GM19099 (cell line): ENCODE measurements around the gene ZFP1.

Source experiments
- POLR2A ChIP-seq: IDR thresholded peaks from 3 replicates; pipeline ENCODE4 v1.6.1; 2011; ENCODE audit warnings: low read depth; ENCODE audit not compliant: insufficient read length; ENCODE audit errors: extremely low read depth

The ZFP1 gene

DNA sequence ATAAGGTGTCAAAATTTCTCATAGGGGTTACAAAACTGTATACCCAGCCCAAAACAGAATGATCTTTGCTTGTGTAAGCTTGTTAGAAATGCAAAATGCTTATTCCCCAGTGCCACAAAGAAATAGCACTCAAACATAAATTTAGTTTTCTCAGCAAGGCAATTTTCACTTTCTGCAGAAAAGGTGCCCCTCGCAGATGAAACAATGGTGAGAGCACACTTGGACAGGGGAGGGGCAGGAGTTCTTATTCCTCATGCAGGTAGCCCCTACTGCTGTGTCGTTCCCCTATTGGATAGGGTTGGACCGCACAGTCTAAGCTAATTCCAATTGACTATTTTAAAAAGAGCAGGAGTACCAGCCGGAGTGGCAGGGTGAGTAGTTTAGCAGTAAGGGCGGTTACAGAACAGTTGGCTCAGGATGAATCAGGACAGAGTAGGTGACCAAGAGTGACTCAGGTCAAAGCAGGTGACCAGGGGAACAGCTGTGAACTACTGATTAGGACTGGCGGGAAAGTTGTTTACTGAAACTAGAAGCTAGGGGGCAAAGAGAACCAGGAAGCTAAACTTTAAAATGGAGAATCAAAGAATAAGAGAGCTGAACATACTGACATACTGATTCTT, 26.3 kb upstream of the ZFP1 start:
- no peak for TF ChIP-seq POLR2A

DNA sequence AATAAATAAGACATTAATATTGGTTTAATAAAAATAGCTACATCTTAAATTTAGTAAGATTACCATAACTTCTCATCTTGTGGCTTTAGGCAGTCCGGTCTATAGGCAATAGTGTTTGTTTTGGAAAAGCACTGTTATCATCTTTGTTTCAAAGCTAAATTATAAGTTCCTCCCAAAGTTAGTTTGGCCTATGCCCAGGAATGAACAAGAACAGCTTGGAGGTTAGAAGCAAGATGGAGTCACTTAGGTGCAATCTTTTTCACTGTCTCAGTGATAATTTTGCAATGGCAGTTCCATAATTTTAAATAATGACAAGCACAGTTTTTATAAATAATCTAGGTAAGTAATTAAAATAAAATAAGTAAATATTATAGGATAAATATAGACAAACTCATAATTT, 25.7 kb upstream of the ZFP1 start:
- no peak for TF ChIP-seq POLR2A

DNA sequence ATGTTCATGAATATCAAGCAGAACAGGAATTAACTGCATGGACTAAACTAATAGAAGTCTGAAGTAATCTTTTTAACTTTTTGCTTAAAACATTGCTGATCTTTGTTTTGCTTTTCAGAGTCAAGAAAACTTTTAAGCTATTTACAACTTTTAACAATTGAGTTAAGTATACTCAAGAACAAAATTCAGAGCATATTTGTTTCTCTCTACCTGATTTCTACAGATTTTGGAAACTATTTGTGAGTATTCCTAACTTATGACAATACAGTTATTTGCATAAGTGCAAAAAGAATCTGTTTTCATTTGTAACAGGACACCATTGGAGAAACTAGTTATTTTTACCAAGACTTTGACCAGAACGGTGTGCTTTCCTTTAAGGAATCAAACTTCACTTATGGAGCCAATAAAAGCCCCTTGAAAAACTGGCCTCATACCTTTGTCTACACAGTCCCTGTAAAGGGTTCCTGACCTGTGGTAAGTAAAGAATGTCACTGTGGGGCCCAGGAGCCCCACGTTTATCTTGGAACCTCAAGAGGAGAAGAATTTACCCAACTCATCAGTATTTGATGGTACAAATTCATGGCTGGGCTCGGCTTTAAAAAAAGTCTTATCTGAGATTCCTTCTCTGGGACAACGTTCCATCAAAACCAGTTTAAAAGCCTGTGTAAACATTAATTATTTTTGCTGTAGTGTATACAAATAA, 20.5 kb upstream of the ZFP1 start:
- no peak for TF ChIP-seq POLR2A

DNA sequence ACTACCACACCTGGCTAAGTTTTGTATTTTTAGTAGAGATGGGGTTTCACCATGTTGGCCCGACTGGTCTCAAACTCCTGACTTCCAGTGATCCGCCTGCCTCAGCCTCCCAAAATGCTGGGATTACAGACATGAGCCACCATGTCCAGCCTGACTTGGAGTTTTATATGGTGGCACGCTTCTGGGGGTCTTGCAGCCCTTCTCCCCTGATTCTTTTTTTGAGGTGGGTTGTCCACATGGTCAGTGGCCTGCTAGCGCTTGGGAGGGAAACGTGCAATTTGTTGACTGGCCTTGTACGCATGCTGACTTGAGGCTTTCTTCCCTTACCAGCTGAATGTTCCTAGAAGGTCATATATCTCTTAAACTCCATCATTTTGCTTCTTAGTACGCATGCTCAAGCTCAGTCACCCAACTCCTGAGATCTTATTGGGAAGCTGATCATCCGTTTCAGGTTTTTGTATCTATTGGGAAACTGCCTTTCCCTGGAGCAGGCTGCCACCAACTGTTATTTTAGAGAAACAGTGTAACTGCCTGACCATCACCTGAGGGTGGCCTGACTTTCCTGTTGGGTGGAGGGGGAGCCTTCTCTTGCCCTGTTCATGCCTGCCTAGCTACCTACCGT, 18.1 kb upstream of the ZFP1 start:
- TF ChIP-seq POLR2A, result no peak

DNA sequence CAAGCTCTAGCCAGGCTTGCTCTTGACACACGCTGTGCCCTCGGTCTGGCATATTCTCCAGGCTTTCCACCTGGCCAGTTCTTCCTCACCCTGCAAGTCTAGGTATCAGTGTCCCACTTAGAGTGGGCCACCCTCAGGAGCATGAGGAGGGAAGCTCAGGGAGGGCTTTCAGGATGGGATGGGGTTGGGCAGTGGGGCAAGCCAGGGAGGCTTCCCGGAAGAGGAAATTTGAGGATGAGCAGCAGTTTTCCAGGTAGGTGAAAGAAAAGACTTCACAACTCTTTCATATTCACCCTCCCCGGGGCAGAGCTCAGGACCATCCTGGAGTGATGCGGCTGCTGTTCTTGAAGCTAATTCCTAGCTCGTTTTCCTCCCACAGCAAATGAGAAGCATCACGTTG, 17.2 kb upstream of the ZFP1 start:
- no peak for TF ChIP-seq POLR2A

DNA sequence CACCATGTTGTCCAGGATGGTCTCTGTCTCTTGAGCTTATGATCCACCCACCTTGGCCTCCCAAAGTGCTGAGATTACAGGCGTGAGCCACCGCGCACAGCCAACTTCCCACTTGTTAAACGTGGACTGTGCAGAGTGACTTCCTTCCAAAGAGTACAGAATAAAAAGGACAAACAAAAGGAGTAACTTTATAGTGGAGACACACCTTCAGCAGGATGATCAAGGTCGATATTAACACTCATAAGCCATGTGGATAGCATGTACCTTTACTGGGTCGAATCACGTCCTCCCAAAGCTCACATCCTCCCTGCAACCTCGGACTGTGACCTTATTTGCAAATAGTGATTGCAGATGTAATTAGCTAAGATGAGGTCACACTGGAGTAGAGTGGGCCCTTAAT, 10.1 kb upstream of the ZFP1 start:
- no peak for TF ChIP-seq POLR2A

DNA sequence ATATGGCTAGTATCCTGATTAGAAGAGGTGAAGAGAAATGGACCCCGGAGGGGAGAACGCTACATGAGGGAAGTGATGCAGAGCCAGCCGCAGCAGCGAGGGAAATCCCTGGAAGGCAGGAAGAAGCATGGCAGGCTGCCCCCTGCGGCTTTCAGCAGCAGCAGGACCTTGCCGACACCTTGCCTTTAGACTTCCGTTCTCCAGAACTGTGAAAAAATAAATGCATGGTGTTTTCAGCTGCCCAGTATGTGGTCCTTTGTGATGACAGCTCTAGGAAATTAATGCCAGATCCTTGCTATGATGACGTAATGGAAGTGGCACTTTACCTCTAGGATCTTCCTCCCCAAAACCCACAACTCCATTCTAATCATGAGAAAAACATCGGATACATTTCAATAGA, 9.7 kb upstream of the ZFP1 start:
- TF ChIP-seq POLR2A, result no peak

DNA sequence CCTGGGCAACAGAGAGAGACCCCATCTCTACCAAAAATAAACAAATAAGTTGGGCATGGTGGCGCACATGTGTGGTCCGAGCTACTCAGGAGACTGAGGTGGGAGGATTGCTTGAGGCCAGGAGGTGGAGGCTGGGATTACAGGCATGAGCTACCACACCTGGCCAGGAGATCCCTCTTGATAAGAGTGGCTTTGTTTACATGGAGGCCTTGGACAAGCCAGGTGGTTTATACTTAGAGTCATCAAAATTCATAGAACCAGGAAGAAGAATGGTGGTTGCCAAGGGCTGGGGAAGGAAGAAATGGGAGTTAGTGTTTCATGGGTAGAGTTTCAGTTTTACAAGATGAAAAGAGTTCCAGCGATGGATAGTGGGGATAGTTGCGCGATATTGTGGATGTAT, 8.8 kb upstream of the ZFP1 start:
- TF ChIP-seq POLR2A, result no peak

DNA sequence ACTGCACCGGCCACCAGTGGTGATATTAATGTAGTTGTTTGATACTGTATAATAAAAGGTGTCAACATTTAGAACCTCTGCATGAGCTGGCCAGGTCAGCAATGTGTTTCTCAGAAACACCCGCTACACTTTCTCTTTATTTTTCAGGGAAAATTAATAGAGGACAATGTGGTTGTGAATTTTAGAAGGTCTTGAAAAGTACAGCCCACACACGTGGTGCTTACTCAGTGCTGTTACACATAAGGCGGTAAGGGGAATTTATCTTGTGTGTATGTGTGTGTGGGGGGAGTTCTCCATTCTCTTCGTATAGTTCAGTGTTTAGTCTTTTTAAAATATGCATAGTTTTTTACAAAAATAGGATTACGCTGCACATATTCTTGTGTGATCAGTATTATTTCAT, 4.4 kb upstream of the ZFP1 start:
- TF ChIP-seq POLR2A, result no peak

DNA sequence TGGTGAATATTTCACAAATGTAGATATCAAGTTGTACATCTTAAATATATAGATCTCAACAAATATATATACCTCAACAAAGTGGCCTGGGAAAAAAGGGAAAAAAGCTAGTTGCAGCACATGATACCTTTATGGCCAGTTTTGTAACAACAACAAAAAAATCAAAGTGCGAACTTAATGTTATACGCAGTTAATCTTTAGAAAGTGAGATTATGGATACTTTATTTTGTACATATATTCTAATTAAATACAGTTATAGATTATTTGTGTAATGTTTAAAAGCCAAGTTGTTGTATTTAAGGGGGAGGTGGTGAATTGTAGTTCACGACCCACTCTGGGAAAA, 385 bp upstream of the ZFP1 start:
- no peak for TF ChIP-seq POLR2A

DNA sequence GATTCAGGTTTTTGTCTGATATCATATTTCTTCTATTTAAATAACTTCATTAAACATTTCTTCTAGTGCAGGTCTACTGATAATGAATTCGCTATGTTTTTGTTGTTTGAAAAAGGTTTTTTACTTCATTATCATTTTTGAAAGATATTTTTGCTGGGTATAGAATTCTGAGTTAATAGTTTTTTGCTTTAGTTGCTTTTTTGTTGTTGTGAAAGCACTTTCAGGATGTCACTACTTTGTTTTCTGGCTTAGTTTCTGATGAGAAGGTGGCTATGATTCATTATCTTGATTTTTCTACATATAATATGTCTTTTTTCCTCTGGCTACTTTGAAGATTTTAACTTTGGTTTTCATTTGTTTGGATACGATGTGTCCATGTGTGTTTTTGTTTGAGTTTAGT, 3.5 kb downstream of the ZFP1 start:
- TF ChIP-seq POLR2A, result no peak

DNA sequence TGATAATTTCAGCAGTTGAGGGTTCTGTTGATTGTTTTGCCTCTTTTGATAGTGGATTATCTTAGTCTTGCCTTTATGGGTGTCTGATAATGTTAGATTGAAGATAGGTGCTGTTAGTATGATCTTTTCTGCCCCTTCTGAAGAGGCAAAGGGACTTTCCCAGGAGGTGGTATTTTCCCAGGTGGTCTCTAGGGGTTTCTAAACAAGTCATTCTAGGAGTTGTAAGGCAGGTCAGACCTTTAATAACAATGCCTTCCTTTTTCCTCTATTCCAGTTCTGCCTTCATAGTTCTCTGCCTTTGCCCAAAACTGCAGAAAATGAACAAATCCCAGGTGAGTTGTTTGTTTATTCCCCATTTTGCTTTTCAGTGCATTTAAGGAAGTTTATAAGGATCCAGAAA, 4.3 kb downstream of the ZFP1 start:
- TF ChIP-seq POLR2A, result no peak

DNA sequence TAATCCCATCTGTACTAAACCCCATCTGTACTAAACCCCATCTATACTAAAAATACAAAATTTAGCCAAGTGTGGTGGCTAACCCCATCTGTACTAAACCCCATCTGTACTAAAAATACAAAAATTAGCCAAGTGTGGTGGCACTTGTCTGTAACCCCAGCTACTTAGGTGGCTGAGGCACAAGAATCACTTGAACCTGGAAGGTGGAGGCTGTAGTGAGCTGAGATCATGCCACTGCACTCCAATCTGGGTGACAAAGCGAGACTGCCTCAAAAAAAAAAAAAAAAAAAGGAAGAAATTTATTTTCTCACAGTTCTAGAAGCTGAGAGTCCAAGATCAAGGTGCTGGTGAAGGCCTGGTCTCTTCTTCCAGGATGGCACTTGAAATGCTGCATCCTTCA, 12.1 kb downstream of the ZFP1 start:
- TF ChIP-seq POLR2A, result no peak

DNA sequence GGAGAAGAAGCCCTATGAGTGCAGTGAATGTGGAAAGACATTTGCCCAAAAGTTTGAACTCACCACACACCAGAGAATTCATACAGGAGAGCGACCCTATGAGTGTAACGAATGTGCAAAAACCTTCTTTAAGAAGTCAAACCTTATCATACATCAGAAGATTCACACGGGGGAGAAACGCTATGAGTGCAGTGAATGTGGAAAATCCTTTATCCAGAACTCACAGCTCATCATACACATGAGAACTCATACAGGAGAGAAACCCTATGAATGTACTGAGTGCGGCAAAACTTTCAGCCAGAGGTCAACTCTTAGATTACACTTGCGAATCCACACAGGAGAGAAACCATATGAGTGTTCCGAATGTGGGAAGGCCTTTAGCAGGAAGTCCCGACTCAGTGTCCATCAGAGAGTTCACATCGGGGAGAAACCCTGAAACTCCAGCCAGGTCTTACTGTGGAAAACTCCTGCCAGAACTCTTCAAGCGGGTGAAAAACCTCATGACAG, 21.6 kb downstream of the ZFP1 start:
- no peak for TF ChIP-seq POLR2A

DNA sequence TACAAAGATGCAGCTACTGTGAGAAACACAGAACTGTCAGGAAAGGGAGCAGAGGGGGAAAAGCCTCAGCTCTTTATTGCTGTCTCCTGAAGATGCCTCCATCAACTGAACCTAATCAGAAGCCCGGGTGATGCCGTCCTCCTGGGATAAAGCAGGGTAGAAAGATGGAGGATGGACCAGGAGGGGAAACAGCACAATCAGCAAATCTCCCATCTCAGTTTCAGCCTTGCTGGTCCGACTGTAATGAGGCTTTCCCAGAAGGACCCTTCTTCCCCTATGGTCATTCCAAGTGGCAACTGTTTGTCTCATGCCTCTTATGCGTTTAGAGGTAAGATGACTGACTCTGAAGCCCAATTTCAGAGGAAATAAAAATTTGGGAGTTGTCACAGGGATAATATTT, 24.3 kb downstream of the ZFP1 start:
- TF ChIP-seq POLR2A, result no peak

DNA sequence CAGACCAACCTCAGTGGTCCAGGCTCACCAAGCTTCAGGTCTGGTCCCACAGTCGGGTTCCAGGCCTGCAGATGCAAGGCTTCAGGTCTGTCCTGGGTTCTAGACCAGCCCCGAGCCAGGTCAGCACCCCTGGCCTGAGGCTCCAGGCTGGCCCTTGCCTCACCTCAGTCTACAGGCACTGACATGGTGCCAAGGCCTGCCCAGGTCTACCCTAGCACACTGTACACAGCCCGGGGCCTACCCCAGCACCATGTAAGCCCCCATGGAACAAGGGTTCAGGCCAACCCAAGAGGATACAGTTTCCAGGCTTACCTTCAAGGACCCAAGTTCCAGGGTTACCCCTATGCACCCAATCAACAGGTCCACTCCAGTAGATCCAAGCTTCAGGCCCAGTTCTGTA, 26.8 kb downstream of the ZFP1 start:
- no peak for TF ChIP-seq POLR2A
